ENCODE results near the gene PCDHA6. TPM values are rescaled to one million over a fixed set of nuclear protein-coding genes. Genes with fewer than 3 reads are reported as not detected.
"Not testable (repeated sequence)": the region's sequence is repeated elsewhere in the genome, so short reads cannot be mapped to it uniquely, and the experiment has no call there.

PCDHA6 gene
- polyA plus RNA-seq, 1 donor, result 0.85 TPM

DNA sequence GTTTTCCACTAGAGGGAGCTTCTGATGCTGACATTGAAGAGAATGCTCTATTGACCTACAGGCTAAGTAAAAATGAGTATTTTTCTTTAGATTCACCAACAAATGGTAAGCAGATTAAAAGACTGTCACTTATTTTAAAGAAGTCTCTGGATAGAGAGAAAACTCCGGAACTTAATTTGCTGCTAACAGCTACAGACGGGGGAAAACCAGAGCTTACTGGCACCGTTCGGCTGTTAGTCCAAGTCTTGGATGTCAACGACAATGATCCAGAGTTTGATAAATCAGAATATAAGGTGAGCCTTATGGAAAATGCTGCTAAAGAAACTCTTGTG is 41.8 kb downstream of the PCDHA6 start:
- H3K36me3 ChIP-seq (ENCODE audit: control insufficient read depth, insufficient read depth, low read length), result no peaks in the 10 kb centered on the region
- H3K27me3 ChIP-seq (ENCODE audit: control insufficient read depth, insufficient read depth, low read length), result peaks cover 6% of the 10 kb centered on the region
- H3K27ac ChIP-seq (ENCODE audit: low read length), result no peak overlapping the region
- H3K4me3 ChIP-seq (ENCODE audit: low read length), result no peak overlapping the region
- H3K4me1 ChIP-seq (ENCODE audit: control insufficient read depth, insufficient read depth, low read length), result no peaks in the 10 kb centered on the region
- peaks cover 23% of the 10 kb centered on the region for H3K9me3 ChIP-seq (ENCODE audit: control insufficient read depth, low read depth, low read length)
- DNase-seq, result no peak
- 10% methylated on average over 2 of the region's 5 CpGs for WGBS (ENCODE audit: insufficient coverage, low lambda C conversion rate)

DNA sequence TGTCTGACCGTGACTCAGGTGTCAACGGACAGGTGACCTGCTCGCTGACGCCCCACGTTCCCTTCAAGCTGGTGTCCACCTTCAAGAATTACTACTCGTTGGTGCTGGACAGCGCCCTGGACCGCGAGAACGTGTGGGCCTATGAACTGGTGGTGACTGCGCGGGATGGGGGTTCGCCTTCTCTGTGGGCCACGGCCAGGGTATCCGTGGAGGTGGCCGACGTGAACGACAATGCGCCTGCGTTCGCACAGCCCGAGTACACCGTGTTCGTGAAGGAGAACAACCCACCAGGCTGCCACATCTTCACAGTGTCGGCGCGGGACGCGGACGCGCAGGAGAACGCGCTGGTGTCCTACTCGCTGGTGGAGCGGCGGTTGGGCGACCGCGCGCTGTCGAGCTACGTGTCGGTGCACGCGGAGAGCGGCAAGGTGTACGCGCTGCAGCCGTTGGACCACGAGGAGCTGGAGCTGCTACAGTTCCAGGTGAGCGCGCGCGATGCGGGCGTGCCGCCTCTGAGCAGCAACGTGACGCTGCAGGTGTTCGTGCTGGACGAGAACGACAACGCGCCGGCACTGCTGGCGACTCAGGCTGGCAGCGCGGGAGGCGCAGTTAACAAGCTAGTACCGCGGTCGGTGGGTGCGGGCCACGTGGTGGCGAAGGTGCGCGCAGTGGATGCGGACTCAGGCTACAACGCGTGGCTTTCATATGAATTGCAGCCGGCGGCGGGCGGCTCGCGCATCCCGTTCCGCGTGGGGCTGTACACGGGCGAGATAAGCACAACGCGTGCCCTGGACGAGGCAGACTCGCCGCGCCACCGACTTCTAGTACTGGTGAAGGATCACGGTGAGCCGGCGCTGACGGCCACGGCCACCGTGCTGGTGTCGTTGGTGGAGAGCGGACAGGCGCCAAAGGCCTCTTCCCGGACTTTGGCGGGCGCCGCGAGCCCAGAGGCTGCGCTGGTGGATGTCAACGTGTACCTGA is 42.8 kb downstream of the PCDHA6 start:
- Histone ChIP-seq H3K9me3 (ENCODE audit: control insufficient read depth, low read depth, low read length) (peaks cover 26% of the 10 kb centered on the region), H3K27me3 (ENCODE audit: control insufficient read depth, insufficient read depth, low read length) (peaks cover 10% of the 10 kb centered on the region), H3K27ac (ENCODE audit: low read length) (no peak overlapping the region), H3K4me1 (ENCODE audit: control insufficient read depth, insufficient read depth, low read length) (no peaks in the 10 kb centered on the region), H3K4me3 (ENCODE audit: low read length) (no peak overlapping the region), H3K36me3 (ENCODE audit: control insufficient read depth, insufficient read depth, low read length) (no peaks in the 10 kb centered on the region)
- WGBS (ENCODE audit: insufficient coverage, low lambda C conversion rate), result no CpG with 5 or more reads among the region's 114 CpGs
- no peak for DNase-seq

DNA sequence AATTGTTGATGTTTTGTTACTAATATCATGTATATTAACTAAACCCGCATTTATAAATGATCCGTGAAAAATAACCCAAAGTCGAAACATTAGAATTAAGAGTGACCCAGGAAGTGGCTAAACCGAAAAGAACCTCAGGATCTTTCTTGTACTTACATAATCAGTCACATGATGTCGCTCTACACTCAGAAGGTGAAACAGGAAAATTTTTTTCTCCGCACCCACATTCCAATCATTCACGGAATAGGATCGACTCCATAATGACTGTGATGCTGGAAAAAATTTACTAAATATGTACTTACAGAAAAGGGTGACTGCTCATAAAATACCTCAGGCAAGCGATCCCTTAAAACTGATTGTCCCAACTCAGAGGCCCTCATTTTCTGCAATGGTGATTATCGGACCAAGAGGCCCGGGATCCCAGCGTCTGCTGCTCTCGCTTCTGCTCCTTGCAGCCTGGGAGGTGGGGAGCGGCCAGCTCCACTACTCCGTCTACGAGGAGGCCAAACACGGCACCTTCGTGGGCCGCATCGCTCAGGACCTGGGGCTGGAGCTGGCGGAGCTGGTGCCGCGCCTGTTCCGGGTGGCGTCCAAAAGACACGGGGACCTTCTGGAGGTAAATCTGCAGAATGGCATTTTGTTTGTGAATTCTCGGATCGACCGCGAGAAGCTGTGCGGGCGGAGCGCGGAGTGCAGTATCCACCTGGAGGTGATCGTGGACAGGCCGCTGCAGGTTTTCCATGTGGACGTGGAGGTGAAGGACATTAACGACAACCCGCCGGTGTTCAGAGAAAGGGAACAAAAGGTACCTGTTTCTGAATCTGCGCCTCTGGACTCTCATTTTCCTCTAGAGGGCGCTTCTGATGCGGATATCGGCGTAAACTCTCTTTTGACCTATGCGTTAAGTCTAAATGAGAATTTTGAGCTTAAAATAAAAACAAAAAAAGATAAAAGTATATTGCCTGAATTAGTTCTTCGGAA is 47.6 kb downstream of the PCDHA6 start, which contains the start of gene PCDHA12:
PCDHA12 (plus strand) TSS at position 224 of the 981 bp plus-strand sequence; CDS start at position 389, 165 bp downstream.
- Histone ChIP-seq H3K36me3 (ENCODE audit: control insufficient read depth, insufficient read depth, low read length) (no peaks in the 10 kb centered on the region), H3K4me3 (ENCODE audit: low read length) (no peak within 1 kb of the TSS), H3K27me3 (ENCODE audit: control insufficient read depth, insufficient read depth, low read length) (peaks cover 13% of the 10 kb centered on the region), H3K9me3 (ENCODE audit: control insufficient read depth, low read depth, low read length) (peaks cover 37% of the 10 kb centered on the region), H3K27ac (ENCODE audit: low read length) (no peak within 1 kb of the TSS), H3K4me1 (ENCODE audit: control insufficient read depth, insufficient read depth, low read length) (no peaks in the 10 kb centered on the region)
- WGBS (ENCODE audit: insufficient coverage, low lambda C conversion rate), result 33% methylated on average over 6 of the region's 47 CpGs
- DNase-seq, result no peak

DNA sequence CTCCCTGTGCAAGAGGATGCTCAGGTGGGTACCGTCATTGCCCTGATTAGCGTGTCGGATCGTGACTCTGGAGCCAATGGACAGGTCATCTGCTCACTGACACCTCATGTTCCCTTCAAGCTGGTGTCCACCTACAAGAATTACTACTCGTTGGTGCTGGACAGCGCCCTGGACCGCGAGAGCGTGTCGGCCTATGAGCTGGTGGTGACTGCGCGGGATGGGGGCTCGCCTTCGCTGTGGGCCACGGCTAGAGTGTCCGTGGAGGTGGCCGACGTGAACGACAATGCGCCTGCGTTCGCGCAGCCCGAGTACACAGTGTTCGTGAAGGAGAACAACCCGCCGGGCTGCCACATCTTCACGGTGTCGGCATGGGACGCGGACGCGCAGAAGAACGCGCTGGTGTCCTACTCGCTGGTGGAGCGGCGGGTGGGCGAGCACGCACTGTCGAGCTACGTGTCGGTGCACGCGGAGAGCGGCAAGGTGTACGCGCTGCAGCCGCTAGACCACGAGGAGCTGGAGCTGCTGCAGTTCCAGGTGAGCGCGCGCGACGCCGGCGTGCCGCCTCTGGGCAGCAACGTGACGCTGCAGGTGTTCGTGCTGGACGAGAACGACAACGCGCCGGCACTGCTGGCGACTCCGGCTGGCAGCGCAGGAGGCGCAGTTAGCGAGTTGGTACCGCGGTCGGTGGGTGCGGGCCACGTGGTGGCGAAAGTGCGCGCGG is 48.9 kb downstream of the PCDHA6 start:
- H3K9me3 ChIP-seq (ENCODE audit: control insufficient read depth, low read depth, low read length), result peaks cover 30% of the 10 kb centered on the region
- H3K27ac ChIP-seq (ENCODE audit: low read length); H3K27me3 ChIP-seq (ENCODE audit: control insufficient read depth, insufficient read depth, low read length); H3K4me3 ChIP-seq (ENCODE audit: low read length); DNase-seq; H3K36me3 ChIP-seq (ENCODE audit: control insufficient read depth, insufficient read depth, low read length); H3K4me1 ChIP-seq (ENCODE audit: control insufficient read depth, insufficient read depth, low read length): not testable (repeated sequence)
- no CpG with 5 or more reads among the region's 80 CpGs for WGBS (ENCODE audit: insufficient coverage, low lambda C conversion rate)

DNA sequence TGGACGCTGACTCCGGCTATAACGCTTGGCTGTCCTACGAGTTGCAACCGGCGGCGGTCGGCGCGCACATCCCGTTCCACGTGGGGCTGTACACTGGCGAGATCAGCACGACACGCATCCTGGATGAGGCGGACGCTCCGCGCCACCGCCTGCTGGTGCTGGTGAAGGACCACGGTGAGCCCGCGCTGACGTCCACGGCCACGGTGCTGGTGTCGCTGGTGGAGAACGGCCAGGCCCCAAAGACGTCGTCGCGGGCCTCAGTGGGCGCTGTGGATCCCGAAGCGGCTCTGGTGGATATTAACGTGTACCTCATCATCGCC is 49.5 kb downstream of the PCDHA6 start:
- H3K27ac ChIP-seq (ENCODE audit: low read length), result no peak overlapping the region
- peaks cover 10% of the 10 kb centered on the region for H3K27me3 ChIP-seq (ENCODE audit: control insufficient read depth, insufficient read depth, low read length)
- H3K36me3 ChIP-seq (ENCODE audit: control insufficient read depth, insufficient read depth, low read length), result no peaks in the 10 kb centered on the region
- H3K4me3 ChIP-seq (ENCODE audit: low read length), result no peak overlapping the region
- no peaks in the 10 kb centered on the region for H3K4me1 ChIP-seq (ENCODE audit: control insufficient read depth, insufficient read depth, low read length)
- no CpG with 5 or more reads among the region's 37 CpGs for WGBS (ENCODE audit: insufficient coverage, low lambda C conversion rate)
- peaks cover 33% of the 10 kb centered on the region for H3K9me3 ChIP-seq (ENCODE audit: control insufficient read depth, low read depth, low read length)
- DNase-seq, result no peak

Other genes with a start within 250 kb of the PCDHA6 start
- 13.2 TPM for gene CD14, start 194.8 kb upstream of the PCDHA6 start, polyA plus RNA-seq
- 15.3 TPM for gene TMCO6, start 188.5 kb upstream of the PCDHA6 start, polyA plus RNA-seq
- gene NDUFA2, start 180.3 kb upstream of the PCDHA6 start, polyA plus RNA-seq, result 77.8 TPM
- 104 TPM for gene IK, start 180.1 kb upstream of the PCDHA6 start, polyA plus RNA-seq
- gene WDR55, start 163.1 kb upstream of the PCDHA6 start, polyA plus RNA-seq, result 19.9 TPM
- gene DND1, start 154.4 kb upstream of the PCDHA6 start, polyA plus RNA-seq, result 0.22 TPM
- 55.4 TPM for gene HARS1, start 136.6 kb upstream of the PCDHA6 start, polyA plus RNA-seq
- gene HARS2, start 136.5 kb upstream of the PCDHA6 start, polyA plus RNA-seq, result 39.2 TPM
- 78.7 TPM for gene ZMAT2, start 127.5 kb upstream of the PCDHA6 start, polyA plus RNA-seq
- 0.55 TPM for gene PCDHA1, start 41.8 kb upstream of the PCDHA6 start, polyA plus RNA-seq
- gene PCDHA2, start 33.1 kb upstream of the PCDHA6 start, polyA plus RNA-seq, result 0.81 TPM
- gene PCDHA3, start 26.9 kb upstream of the PCDHA6 start, polyA plus RNA-seq, result 0.85 TPM
- gene PCDHA4, start 20.9 kb upstream of the PCDHA6 start, polyA plus RNA-seq, result 1.3 TPM
- gene PCDHA5, start 6.3 kb upstream of the PCDHA6 start, polyA plus RNA-seq, result 0.46 TPM
- gene PCDHA7, start 6.3 kb downstream of the PCDHA6 start, polyA plus RNA-seq, result 0.31 TPM
- 0.43 TPM for gene PCDHA8, start 13.2 kb downstream of the PCDHA6 start, polyA plus RNA-seq
- 0.24 TPM for gene PCDHA9, start 20.4 kb downstream of the PCDHA6 start, polyA plus RNA-seq
- 1.1 TPM for gene PCDHA10, start 27.9 kb downstream of the PCDHA6 start, polyA plus RNA-seq
- gene PCDHA11, start 41.0 kb downstream of the PCDHA6 start, polyA plus RNA-seq, result 1.3 TPM
- 0.48 TPM for gene PCDHA12, start 47.3 kb downstream of the PCDHA6 start, polyA plus RNA-seq
- 0.72 TPM for gene PCDHA13, start 54.2 kb downstream of the PCDHA6 start, polyA plus RNA-seq
- 1.2 TPM for gene PCDHAC1, start 98.3 kb downstream of the PCDHA6 start, polyA plus RNA-seq
- gene PCDHAC2, start 138.5 kb downstream of the PCDHA6 start, polyA plus RNA-seq, result 2.4 TPM
- 0.31 TPM for gene PCDHB1, start 223.4 kb downstream of the PCDHA6 start, polyA plus RNA-seq

Measured in large intestine (tissue), 3 donors.